ENCODE measurements around the gene IPCEF1.

IPCEF1 gene

GRCh38 chr6:154243793-154244750, 112.5 kb downstream of the IPCEF1 start:
- DNase-seq = no peak

GRCh38 chr6:154242617-154243357, 113.8 kb downstream of the IPCEF1 start:
- DNase-seq = no peak

GRCh38 chr6:154241581-154241980, 115.0 kb downstream of the IPCEF1 start:
- DNase-seq = peak; percentile 14

GRCh38 chr6:154241061-154241460, 115.5 kb downstream of the IPCEF1 start:
- DNase-seq = peak; percentile 37

GRCh38 chr6:154239392-154239791, 117.2 kb downstream of the IPCEF1 start:
- no peak for DNase-seq

- DNase-seq = no peak
These were observed 117.8 kb downstream of the IPCEF1 start for GRCh38 chr6:154238831-154239230.

GRCh38 chr6:154236646-154237301, 119.8 kb downstream of the IPCEF1 start:
- DNase-seq = no peak

- no peak for DNase-seq
These were observed 122.4 kb downstream of the IPCEF1 start for GRCh38 chr6:154234019-154234772.

- no peak for DNase-seq
These were observed 123.2 kb downstream of the IPCEF1 start for GRCh38 chr6:154233383-154233782.

- DNase-seq = peak; percentile 37
These were observed 124.3 kb downstream of the IPCEF1 start for GRCh38 chr6:154232013-154232910.

GRCh38 chr6:154230910-154231595, 125.5 kb downstream of the IPCEF1 start:
- DNase-seq = no peak

GRCh38 chr6:154230393-154230792, 126.2 kb downstream of the IPCEF1 start:
- DNase-seq = no peak

GRCh38 chr6:154229786-154230185, 126.8 kb downstream of the IPCEF1 start:
- DNase-seq = no peak

GRCh38 chr6:154228521-154228905, 128.1 kb downstream of the IPCEF1 start:
- no peak for DNase-seq

- DNase-seq = no peak
These were observed 128.6 kb downstream of the IPCEF1 start for GRCh38 chr6:154227862-154228520.

- no peak for DNase-seq
These were observed 130.1 kb downstream of the IPCEF1 start for GRCh38 chr6:154226461-154226860.

- peak; percentile 2 for DNase-seq
These were observed 133.3 kb downstream of the IPCEF1 start for GRCh38 chr6:154223296-154223695.

- no peak for DNase-seq
These were observed 133.9 kb downstream of the IPCEF1 start for GRCh38 chr6:154222716-154223115.

- no peak for DNase-seq
These were observed 137.4 kb downstream of the IPCEF1 start for GRCh38 chr6:154219250-154219649.

- DNase-seq = no peak
These were observed 137.8 kb downstream of the IPCEF1 start for GRCh38 chr6:154218787-154219186.

All from fibroblast of skin of right biceps (primary cell).